MV-4-11 (cell line): ENCODE measurements around the gene AGRN.
"Not testable (repeated sequence)": the region's sequence is repeated elsewhere in the genome, so short reads cannot be mapped to it uniquely, and the experiment has no call there.

Source experiments
- DNase-seq: peaks from one replicate; lab custom pipeline; 2025; lab: John Stamatoyannopoulos, UW

Gene AGRN

GRCh38 chr1:1053682-1054081 lies 33.8 kb downstream of the AGRN start:
- DNase-seq, result no peak

GRCh38 chr1:1054099-1054700 lies 34.3 kb downstream of the AGRN start:
- no peak for DNase-seq

- no peak for DNase-seq
Measured at GRCh38 chr1:1054971-1055370, 35.1 kb downstream of the AGRN start.

- DNase-seq, result no peak
Measured at GRCh38 chr1:1055841-1056736, 36.2 kb downstream of the AGRN start.

GRCh38 chr1:1057769-1058087 lies 37.8 kb downstream of the AGRN start:
- not testable (repeated sequence) for DNase-seq

- no peak for DNase-seq
Measured at GRCh38 chr1:1058088-1058905, 38.4 kb downstream of the AGRN start.

- DNase-seq, result no peak
Measured at GRCh38 chr1:1058921-1059493, 39.1 kb downstream of the AGRN start.

- peak; percentile 67 for DNase-seq
Measured at GRCh38 chr1:1059494-1060280, 39.8 kb downstream of the AGRN start.

- no peak for DNase-seq
Measured at GRCh38 chr1:1060281-1061000, 40.5 kb downstream of the AGRN start.

- no peak for DNase-seq
Measured at GRCh38 chr1:1061682-1062345, 41.9 kb downstream of the AGRN start.

GRCh38 chr1:1062348-1063163 lies 42.6 kb downstream of the AGRN start:
- DNase-seq, result no peak

- no peak for DNase-seq
Measured at GRCh38 chr1:1063261-1063944, 43.5 kb downstream of the AGRN start.

- DNase-seq, result peak; percentile 74
Measured at GRCh38 chr1:1063945-1064831, 44.3 kb downstream of the AGRN start.

- DNase-seq, result no peak
Measured at GRCh38 chr1:1065265-1065939, 45.5 kb downstream of the AGRN start.

- DNase-seq, result peak; percentile 27
Measured at GRCh38 chr1:1065940-1066304, 46.0 kb downstream of the AGRN start.

- no peak for DNase-seq
Measured at GRCh38 chr1:1066403-1067283, 46.7 kb downstream of the AGRN start.
